GM23248 (cell line): ENCODE data around the gene GIPC2. TPM values are rescaled to one million over a fixed set of nuclear protein-coding genes. Genes with fewer than 3 reads are reported as not detected.

ENCODE experiments used
- DNase-seq: peaks from one replicate; pipeline ENCODE4 v3.0.0-alpha.2; 2015
- H2AFZ ChIP-seq: fragments of 200-600 bp; sonication (generic); 2 replicates; pipeline ENCODE4 v1.6.1; 2016; ENCODE audit warnings: antibody characterized with exemption
- H3F3A ChIP-seq: fragments of 200-600 bp; sonication (generic); 2 replicates; pipeline ENCODE4 v1.6.1; 2016; ENCODE audit warnings: mild to moderate bottlenecking, antibody characterized with exemption, mixed run types; ENCODE audit not compliant: insufficient read depth
- H3K27ac ChIP-seq: fragments of 200-600 bp; sonication (generic); 2 replicates; pipeline ENCODE4 v1.5.1; 2016; ENCODE audit warnings: mild to moderate bottlenecking
- H3K27me3 ChIP-seq: fragments of 200-600 bp; sonication (generic); replicated peaks from 2 replicates; pipeline ENCODE4 v1.6.1; 2016; ENCODE audit warnings: mild to moderate bottlenecking; ENCODE audit not compliant: insufficient read depth
- H3K36me3 ChIP-seq: fragments of 200-600 bp; sonication (generic); 2 replicates; pipeline ENCODE4 v1.6.1; 2016; ENCODE audit warnings: low read depth, mild to moderate bottlenecking
- H3K4me1 ChIP-seq: fragments of 200-600 bp; sonication (generic); 2 replicates; pipeline ENCODE4 v1.6.1; 2016; ENCODE audit warnings: mild to moderate bottlenecking; ENCODE audit not compliant: insufficient read depth
- H3K4me2 ChIP-seq: fragments of 200-600 bp; sonication (generic); one replicate; pipeline ENCODE4 v1.6.1; 2016; ENCODE audit warnings: mild to moderate bottlenecking; ENCODE audit not compliant: unreplicated experiment
- H3K4me3 ChIP-seq: fragments of 200-600 bp; sonication (generic); 2 replicates; pipeline ENCODE4 v1.5.1; 2016; ENCODE audit warnings: mild to moderate bottlenecking
- H3K79me2 ChIP-seq: fragments of 200-600 bp; sonication (generic); 2 replicates; pipeline ENCODE4 v1.6.1; 2016; ENCODE audit warnings: mild to moderate bottlenecking; ENCODE audit not compliant: insufficient read depth
- H3K9ac ChIP-seq: fragments of 200-600 bp; sonication (generic); 2 replicates; pipeline ENCODE4 v1.6.1; 2016; ENCODE audit warnings: mild to moderate bottlenecking
- H3K9me2 ChIP-seq: fragments of 200-600 bp; sonication (generic); 2 replicates; pipeline ENCODE4 v1.6.1; 2016; ENCODE audit warnings: mixed run types, mild to moderate bottlenecking, moderate library complexity; ENCODE audit not compliant: insufficient read depth
- H3K9me3 ChIP-seq: fragments of 200-600 bp; sonication (generic); one replicate; pipeline ENCODE4 v1.6.1; 2017; ENCODE audit warnings: low read depth
- H4K20me1 ChIP-seq: fragments of 200-600 bp; sonication (generic); 2 replicates; pipeline ENCODE4 v1.6.0; 2016; ENCODE audit not compliant: insufficient read depth
- EZH2 ChIP-seq: fragments of 200-600 bp; sonication (generic); IDR thresholded peaks from 2 replicates; pipeline ENCODE4 v1.6.1; 2018; ENCODE audit warnings: antibody characterized with exemption, mild to moderate bottlenecking; ENCODE audit not compliant: insufficient read depth, poor library complexity, severe bottlenecking
- EZH2phosphoT487 ChIP-seq: fragments of 200-600 bp; sonication (generic); IDR thresholded peaks from 2 replicates; pipeline ENCODE4 v1.6.1; 2018; ENCODE audit warnings: antibody characterized with exemption, moderate library complexity, mild to moderate bottlenecking, low read depth; ENCODE audit not compliant: insufficient read depth
- WGBS, 2 experiments: methylation state at CpG; one replicate each; pipeline ENCODE4 v1.1.6; 2015 to 2017; ENCODE audit warnings: low lambda C conversion rate in 2 of 2, low coverage in 1 of 2; ENCODE audit errors: missing lambda C conversion rate in 2 of 2; 5-methylcytosine and 5-hydroxymethylcytosine counted together
- in situ Hi-C: fragments of 300-500 bp; cut with MboI; formaldehyde crosslinking; loops from 2 replicates; pipeline ENCODE4 v1.15.0; 2020
- polyA plus RNA-seq: library from polyadenylated mRNA; unstranded; fragments of >200 nt; fragmentation: Nextera tagmentation; extraction: Ambion mirVana; gene quantifications from 2 replicates; pipeline ENCODE4 v1.2.1, GENCODE V29; 2016
- total RNA-seq: library from RNA; depleted of rRNA; stranded (reverse); fragments of >200 nt; shearing (Covaris generic); gene quantifications from 2 replicates; pipeline ENCODE4 v1.2.3, GENCODE V29; 2014

Gene GIPC2
- total and polyA plus RNA-seq, 2 experiments from 2014 or later = 0.32 to 0.68 TPM

GRCh38 chr1:78044796-78045562, 787 bp upstream of the GIPC2 start:
- H3K4me2 ChIP-seq = no peak overlapping the region
- no peaks in the 10 kb centered on the region for H3K9me2 ChIP-seq
- H3F3A ChIP-seq = no peaks in the 10 kb centered on the region
- no peaks in the 10 kb centered on the region for H4K20me1 ChIP-seq
- 90% methylated on average over 14 of the region's 14 CpGs for WGBS, 2 experiments
- H3K4me3 ChIP-seq = no peak overlapping the region
- no peaks in the 10 kb centered on the region for H3K27me3 ChIP-seq
- H3K4me1 ChIP-seq = no peaks in the 10 kb centered on the region
- H3K36me3 ChIP-seq = no peaks in the 10 kb centered on the region
- H3K9me3 ChIP-seq = no peaks in the 10 kb centered on the region
- DNase-seq = no peak
- H3K27ac ChIP-seq = no peak overlapping the region
- no peak overlapping the region for H3K9ac ChIP-seq
- in situ Hi-C loops = no loop called here
- H3K79me2 ChIP-seq = no peaks in the 10 kb centered on the region
- H2AFZ ChIP-seq = peak overlapping the region; percentile 85; the same call in 1 of the 2 replicates
- TF ChIP-seq EZH2 (no peak), EZH2phosphoT487 (no peak)

GRCh38 chr1:78045563-78045925, 222 bp upstream of the GIPC2 start:
- Histone ChIP-seq H3K27me3 (no peaks in the 10 kb centered on the region), H3K4me1 (no peaks in the 10 kb centered on the region), H3F3A (no peaks in the 10 kb centered on the region), H3K79me2 (no peaks in the 10 kb centered on the region), H3K4me3 (peak overlapping the region; percentile 72), H3K27ac (no peak overlapping the region), H3K9me2 (no peaks in the 10 kb centered on the region), H3K36me3 (no peaks in the 10 kb centered on the region), H3K9ac (peak overlapping the region; percentile 37), H3K9me3 (no peaks in the 10 kb centered on the region), H2AFZ (peak overlapping the region; percentile 85), H4K20me1 (no peaks in the 10 kb centered on the region), H3K4me2 (peak overlapping the region; percentile 65)
- no peak for TF ChIP-seq EZH2phosphoT487
- TF ChIP-seq EZH2 = no peak
- no peak for DNase-seq
- WGBS, 2 experiments = 32 to 36% methylated on average over 18 to 19 of the region's 19 CpGs
- in situ Hi-C loops = no loop called here

GRCh38 chr1:78047106-78047505, 1.3 kb downstream of the GIPC2 start:
- Histone ChIP-seq H3K27me3 (no peaks in the 10 kb centered on the region), H3K4me1 (no peaks in the 10 kb centered on the region), H3K4me3 (no peak overlapping the region), H3F3A (no peaks in the 10 kb centered on the region), H4K20me1 (no peaks in the 10 kb centered on the region), H3K36me3 (no peaks in the 10 kb centered on the region), H3K4me2 (no peak overlapping the region), H3K9me3 (no peaks in the 10 kb centered on the region), H3K9me2 (no peaks in the 10 kb centered on the region), H3K9ac (no peak overlapping the region), H3K27ac (no peak overlapping the region), H2AFZ (no peak overlapping the region), H3K79me2 (no peaks in the 10 kb centered on the region)
- in situ Hi-C loops = no loop called here
- WGBS, 2 experiments = 97% methylated on average over 5 of the region's 5 CpGs
- no peak for TF ChIP-seq EZH2
- TF ChIP-seq EZH2phosphoT487 = no peak
- no peak for DNase-seq

GRCh38 chr1:78047631-78048030, 1.9 kb downstream of the GIPC2 start:
- Histone ChIP-seq H3K9me3 (no peaks in the 10 kb centered on the region), H3K27ac (no peak overlapping the region), H2AFZ (no peak overlapping the region), H3K27me3 (no peaks in the 10 kb centered on the region), H4K20me1 (no peaks in the 10 kb centered on the region), H3K4me3 (no peak overlapping the region), H3K4me1 (no peaks in the 10 kb centered on the region), H3K4me2 (no peak overlapping the region), H3K9me2 (no peaks in the 10 kb centered on the region), H3K9ac (no peak overlapping the region), H3K36me3 (no peaks in the 10 kb centered on the region), H3K79me2 (no peaks in the 10 kb centered on the region), H3F3A (no peaks in the 10 kb centered on the region; the same call in 1 of the 2 replicates)
- in situ Hi-C loops = no loop called here
- WGBS, 2 experiments = 88 to 89% methylated on average over 3 of the region's 3 CpGs
- TF ChIP-seq EZH2phosphoT487 = no peak
- TF ChIP-seq EZH2 = no peak
- DNase-seq = no peak
